Effector CD8-positive, alpha-beta T cell (primary cell): ENCODE results near the gene CLRN2.

Experiments
- DNase-seq: peaks from one replicate; lab custom pipeline; 2025; lab: John Stamatoyannopoulos, UW
- total RNA-seq, 4 experiments: gene quantifications; one replicate each; lab custom pipeline; 2026; lab: John Stamatoyannopoulos, UW

The CLRN2 gene, protein sequence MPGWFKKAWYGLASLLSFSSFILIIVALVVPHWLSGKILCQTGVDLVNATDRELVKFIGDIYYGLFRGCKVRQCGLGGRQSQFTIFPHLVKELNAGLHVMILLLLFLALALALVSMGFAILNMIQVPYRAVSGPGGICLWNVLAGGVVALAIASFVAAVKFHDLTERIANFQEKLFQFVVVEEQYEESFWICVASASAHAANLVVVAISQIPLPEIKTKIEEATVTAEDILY
- 0 reads per million in 4 experiments for total RNA-seq

DNA sequence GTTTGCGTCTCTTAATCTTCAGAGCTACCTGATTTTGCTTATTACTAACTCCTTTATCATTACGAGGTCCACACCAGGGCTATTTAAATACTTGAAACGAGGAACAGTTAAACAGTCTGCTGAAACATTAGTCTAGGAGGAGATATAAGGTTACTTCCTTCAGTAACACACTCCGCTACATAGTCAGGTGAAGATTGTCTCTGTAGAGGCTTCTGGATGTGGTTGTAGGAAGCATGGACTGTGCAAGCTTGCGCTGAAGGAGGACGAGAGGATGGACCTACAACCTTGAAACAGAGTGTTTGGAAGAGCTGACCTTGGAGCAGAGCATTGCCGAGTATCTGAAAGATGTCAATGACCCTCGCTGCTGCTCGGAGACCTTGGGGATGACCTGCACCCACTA is at the start of gene CLRN2:
Gene CLRN2 (plus strand): TSS at position 301 of the 400 bp plus-strand sequence. CDS start 102 bp downstream, outside the sequence.
- DNase-seq = no peak

DNA sequence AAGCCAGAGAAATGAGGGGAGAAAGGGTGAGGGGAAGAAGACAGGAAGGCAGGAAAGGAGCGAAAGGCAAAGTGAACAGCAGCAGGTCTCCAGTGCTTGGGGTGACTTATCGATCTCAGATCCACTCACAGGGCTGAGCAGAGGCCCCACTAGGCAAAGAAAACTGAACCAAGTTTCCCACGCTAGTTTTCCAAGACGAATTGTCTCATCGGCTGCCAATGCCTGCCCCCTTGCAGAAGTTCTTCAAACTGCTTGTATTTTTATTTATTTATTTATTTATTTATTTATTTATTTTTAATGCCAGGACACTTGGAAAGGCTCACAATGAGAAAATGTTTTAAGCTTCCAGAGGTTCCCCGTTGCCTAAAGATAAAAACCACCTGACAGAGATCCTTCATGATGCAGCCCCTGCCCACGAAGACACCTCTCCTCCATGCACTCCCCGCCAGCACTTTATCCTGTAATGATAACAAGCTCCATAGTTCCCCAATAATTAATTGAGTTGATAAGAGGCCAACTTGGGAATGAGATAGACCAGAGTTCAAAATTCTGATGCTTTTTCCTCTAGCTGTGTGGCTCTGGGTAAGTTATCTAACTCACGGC is 46.2 kb upstream of the CLRN2 start:
- no peak for DNase-seq

DNA sequence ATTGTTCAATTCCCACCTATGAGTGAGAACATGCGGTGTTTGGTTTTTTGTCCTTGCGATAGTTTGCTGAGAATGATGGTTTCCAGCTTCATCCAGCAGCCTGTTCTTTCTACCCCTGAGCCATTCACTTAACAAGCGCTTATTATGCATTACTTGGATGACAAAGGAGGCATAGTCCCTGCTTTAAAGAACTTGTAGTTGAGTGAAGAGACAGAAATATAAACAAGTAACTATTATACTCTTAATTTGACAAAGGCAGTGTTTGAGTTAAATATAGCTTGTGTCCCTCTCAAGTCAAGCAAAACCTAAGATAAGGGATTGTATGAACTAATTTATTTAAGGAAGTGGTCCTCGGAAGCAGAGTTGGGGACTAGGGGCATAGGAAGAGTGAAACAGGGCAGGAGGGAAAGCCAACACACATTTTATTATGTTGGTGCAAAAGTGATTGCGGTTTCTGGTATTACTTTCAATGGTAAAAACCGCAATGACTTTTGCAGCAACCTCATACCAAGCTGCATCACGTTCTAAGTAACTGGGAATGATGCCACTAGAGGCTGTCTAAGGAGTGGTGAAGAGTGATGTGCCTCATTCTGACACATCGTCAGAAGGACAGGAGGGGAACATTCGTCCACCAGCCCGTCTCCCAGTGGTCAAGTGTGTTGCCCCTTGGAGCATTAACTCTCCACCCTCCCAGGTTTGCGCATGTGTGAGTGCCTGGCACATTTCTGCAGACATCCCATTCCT is 44.9 kb upstream of the CLRN2 start:
- no peak for DNase-seq

DNA sequence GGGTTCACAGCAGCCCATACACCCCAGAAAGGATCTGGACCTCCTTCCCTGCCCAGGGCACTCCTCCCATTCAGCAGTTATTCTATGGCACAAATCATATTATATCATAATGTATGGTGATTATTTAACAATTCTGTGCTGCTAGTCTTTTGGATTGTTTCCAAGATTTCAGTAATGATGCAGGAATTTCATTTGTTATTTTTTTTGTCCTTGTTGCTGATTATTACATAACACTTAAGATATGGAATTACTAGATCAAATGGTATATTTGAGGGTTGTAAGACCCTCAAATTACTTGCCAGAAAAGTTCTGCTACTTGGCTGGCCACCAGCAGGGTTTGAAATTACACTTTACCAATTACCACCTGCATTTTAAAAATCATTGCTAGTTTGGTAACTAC is 39.5 kb upstream of the CLRN2 start:
- no peak for DNase-seq

DNA sequence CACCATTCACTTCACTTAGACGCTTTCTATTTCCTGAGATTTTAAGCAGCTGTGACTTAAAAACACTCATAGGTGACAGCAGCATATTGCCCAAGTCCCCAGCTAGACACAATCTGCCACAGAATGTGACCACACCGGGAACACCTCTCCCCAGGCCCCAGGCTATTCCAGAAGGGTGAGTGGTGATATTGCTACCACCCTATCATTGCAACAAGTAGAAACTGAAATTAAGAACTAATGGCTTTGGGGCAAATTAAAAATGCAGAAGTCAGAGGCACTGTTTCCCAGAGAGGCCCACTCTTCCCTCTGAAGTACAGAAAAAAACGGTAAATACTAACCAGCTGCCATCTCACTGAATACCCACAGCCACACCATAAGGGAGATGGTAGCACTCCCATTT is 38.1 kb upstream of the CLRN2 start:
- DNase-seq = no peak

DNA sequence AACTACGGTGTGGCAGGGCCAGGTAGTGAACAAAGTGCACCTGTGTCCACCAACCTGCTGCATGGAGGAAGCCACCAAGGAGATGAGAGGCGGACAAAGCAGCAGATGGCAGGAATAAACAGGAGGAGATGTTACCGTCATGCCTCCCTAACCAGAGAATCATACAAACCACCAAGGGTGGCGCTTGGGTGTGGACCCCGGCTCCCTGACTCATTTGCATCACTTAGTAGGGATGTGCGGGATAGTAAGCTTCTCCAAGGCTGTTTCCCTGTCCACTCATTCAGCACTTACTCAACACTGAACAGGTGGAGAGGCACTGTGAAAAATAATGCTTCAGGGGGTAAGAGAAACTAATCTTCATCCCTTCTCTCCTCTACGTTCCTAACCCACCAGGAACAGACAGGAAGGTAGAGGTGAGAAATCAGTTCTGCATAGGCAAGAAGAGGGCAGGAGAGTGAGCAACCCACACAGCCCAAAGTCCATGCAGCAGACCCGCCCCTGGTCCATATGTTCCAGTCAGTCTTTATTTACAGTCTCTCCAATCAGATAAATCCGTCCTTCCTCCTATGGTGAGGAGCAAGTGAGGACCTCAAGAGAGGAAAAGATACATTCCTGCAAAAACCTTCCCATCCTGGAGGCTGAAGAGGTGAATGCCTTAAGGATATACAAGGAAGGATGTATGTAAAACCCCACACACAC is 37.0 kb upstream of the CLRN2 start:
- DNase-seq = no peak

DNA sequence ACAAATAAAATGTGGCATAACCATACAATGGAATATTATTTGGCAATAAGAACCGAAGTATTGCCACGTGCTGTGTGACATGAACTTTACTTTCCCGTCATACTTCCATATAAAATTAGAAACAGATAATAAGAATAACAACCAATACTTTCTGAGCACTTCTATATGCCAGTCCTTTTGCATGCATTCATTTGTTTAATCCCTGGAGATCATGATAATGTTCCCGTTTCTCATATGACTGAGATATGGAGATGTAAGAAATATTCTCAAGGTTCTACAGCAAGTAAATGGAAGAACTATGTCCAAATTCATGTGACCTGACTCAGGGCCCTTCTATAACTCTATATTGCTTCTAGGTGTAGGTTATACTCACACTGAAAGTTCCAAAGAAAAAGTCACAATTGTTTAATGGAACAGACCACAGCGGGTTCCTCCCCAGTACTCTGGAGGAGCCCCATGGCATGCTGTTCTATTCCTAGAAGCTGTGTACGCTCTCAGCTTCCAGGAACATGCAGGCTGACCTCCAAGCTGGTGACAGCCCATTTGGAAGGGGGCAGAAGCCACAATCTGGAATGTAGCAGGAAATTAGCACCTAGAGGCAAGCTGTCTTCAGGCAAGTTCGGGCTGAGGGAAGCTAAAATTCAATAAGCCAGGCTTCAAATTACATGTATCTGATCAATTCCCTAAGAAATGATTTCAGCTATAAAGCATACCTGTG is 34.6 kb upstream of the CLRN2 start:
- DNase-seq = no peak

DNA sequence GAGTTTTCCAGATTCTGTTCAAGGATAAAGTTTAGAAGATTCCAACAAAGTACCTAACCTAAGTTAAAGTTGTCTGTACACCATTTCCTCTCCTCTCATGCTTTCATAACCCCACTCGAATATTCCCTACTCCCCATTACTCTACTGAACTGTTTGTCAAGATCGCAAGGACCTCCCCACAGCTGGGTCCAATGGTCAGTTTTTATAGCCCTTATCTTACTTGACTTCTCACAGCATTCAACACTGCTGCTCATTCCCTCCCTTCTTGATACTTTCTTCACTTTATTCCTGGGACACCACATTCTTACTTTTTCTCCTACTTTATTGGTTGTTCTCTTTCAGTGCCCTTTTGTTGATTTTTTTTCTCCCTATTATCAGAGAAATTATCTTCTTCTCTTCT is 34.0 kb upstream of the CLRN2 start:
- DNase-seq = no peak

DNA sequence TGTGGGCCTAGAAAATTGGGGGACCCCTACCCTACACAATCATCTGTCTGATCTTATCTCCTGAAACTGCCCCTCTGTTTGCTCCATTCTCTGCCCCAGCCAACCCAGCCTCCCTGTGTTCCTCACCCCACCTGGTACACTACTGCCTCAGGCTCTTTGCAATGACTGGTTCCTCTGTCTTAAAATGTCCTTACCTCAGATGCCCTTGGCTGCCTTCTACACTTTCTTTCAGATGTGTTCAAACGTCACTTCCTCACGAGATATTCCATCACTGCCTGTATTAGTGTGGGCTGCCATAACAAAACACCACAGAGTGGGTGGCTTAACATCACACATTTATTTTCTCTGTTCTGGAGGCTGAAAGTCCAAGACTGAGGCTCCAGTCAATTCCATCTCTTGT is 32.2 kb upstream of the CLRN2 start:
- DNase-seq = no peak

DNA sequence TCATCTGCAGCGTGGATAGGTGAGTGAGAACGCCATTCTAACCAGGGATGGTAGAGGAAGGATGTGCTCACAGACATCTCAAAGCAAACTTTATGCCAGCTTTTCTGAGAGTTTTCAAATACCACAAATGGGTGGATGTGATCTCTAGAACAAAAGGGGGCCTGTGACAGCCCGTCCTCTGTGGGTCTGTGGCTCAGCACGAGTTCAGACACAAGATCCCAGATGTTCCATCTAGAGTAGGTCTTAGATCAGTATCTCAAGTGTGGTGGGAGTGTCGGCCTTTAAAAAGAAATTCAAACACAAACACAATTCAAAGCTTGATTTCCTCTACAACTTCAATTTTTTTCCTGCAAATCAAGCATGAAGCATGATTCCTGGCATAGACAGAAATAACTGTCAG is 25.8 kb upstream of the CLRN2 start:
- no peak for DNase-seq

DNA sequence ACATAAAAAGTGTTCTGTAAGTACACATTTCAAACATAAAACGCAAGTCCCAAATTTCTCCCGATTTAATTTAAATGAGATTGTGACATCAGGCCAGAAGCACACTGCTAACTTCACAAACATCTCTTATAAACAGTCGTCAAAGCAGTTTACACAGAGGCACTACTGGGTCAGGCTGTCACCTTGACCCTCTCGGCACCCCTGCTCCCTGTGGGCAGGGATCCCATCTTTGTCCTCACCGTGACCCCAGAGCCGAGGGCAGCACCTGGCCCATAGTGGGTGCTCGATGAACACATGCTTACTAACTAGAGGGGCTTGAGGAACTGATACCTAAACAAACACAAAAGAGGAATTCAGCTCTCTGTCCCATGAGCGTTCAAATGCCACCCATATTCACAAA is 25.2 kb upstream of the CLRN2 start:
- DNase-seq = no peak

DNA sequence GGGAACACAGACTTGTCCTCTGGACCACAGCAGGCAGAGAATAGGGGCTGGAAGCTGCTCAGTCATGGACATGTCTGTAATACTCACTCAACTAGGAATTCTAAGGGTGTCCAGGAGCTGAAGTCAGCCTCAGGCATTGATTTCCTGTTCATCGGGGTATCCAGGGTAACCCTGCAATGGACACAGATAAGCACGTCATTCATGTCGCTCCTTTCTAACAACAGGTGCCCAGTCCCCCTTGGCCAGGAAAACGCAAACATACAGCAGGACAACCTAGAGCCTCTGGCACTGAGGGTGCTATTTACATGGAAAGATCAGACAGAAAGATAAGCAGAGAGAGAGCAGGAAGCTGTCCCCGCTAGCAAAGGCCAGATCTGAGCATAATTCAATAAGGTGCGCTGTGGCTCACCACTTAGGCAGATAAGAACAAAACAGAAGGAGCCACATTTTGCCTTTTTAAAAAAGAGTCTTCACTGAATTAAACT is 24.3 kb upstream of the CLRN2 start:
- DNase-seq = no peak

DNA sequence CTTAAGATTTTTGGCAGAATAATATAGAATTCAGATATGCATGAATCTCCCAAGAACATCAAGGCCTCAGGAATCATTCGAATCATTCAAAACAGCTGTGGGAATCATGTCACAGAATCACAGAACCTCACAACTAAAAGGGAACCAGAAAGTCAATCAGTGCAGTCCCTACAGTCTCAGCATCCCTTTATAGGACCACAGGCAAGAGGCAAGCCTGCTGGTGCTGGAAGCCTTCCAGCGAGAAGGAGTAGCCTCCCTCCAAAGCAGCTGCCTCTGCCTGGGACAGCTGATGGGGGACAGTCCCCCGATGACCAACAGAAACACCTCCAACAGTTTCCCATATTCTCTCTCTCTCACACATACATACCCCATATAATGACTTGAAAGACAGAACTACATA is 23.8 kb upstream of the CLRN2 start:
- DNase-seq = no peak

DNA sequence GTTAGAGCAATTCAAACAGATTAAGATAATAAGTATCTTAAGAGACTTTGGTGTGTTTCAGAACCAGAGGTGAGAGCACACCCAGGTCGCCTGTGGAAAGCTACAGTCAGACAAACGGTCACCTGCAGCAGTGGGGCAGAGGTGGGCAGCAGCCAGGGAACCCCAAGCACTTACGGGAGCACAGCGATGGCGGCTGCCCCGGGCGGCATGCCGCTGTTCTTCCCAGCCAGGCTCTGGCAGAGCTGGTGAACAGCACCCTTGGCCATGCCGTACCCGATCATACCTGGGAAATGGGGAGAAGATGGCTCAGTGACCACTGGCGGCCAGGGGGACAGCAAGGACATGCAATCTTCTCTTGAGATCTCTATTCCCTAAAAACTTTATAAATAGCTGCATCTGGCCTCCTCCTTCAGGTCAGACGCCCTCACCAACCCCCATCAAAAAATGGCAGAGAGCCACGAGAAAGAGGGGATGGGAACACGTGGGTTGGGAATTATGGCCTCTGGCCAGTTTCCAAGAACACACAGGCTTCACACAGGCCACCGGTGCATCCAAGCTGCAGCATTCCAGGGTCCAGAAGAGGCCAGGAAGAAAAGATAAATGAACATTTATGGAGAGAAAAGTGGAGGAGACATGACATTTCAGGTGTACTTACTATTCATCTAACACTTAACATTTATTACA is 22.8 kb upstream of the CLRN2 start:
- no peak for DNase-seq

DNA sequence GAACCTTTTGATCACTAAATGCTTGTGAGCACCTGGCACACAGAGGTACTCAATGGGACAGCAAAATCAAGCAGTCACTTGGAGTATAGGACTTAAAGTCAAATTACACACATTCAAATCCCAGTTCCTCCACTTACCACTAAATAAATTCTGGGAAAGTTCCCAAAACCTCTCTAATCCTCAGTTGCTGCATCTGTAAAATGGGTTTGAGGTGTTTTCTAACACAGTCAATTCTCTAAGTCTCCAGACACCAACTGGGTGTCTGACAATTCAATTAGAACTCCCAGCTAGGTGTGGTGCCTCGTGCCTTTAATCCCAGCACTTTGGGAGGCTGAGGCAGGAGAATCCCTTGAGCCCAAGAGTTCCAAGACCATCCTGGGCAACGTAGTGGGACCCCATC is 22.1 kb upstream of the CLRN2 start:
- no peak for DNase-seq

DNA sequence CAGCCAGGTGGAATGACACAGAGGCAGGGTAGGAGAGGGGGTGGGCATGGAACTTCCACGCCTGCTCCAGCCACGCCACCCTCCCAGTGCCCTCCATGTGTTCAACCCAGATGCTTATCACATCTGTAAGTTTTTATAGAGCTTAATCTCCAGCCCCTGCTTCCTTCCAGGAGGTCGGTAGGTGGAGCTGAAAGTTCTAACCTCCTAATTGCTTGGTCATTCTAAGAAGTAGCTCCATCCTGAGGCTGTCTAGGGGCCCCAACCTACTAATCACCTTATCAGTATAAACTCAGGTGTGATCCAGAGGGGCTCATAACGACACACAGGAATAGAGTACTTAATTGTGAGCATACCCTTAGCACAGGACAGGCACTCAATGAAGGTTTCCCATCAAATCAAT is 21.3 kb upstream of the CLRN2 start:
- no peak for DNase-seq

DNA sequence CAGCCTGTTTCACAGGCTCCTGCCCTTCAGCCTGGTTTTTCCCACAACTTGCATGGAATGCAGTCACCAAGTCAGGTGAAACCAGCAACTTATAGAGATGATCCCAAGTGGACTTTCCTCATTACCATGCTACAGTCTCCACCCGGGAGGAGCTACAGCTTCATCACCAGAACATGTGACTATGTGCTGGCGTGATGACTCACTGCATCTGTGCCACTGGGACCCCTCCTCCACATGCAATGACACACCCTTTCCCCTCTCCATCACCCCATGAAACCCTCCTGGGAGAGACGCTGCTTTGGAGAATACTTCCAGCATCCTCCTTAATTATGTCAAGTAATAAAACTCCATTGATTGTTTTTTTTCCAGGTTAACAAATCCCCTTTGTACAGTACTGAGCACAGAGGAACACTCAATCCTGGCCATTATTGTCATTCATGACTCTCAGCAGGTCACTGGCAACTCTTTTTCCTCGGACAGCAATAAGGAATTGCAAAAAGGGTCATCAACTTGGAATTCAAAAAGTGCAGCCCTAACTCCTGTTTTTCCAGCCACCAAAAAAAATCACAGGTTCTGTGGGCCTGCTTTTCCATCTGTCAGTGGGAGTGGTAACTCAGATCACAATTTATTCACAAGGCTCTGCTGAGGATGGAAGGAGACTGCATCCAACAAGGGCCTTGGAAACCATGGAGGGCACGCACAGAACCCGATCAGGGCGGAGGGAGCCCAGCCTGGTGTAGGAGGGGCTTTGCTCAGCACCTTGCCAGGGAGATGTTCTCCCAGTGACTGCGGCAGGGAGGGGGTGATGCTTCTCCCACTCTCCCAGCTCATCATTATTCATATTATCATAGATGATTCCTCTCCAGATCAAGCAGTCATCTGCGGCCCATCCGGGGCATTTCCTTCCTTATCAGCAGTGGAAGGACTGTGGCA is 20.4 kb upstream of the CLRN2 start:
- DNase-seq = no peak

DNA sequence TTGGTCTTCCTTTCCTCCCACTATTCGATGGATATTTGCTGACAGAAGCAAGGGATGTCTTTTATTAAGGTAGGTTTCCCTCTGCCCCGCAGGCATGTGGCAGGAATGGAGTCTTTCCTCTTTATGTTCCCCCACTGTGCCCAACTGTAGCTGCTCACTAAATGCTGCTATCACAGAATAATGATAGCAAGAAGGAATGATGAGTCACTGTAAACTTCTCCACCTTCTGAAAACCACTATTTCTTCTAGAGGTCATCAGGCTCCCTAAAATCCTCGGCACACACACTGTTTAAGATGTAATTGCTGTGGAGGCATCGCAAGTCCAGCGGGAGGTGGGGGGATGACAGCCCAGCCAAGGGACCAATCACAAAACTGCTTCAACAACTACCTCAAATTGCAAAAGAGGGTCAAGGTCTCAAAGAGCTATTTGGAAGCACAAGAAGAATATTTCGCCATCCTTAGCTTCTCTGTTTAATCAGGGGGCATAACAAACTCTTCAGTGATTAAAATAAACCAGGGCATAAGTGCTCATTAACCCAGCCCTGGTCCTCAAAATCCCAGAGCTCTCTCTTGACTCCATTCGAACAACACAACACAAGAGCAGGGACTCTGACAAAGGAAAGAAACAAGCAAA is 17.0 kb upstream of the CLRN2 start:
- DNase-seq = no peak

DNA sequence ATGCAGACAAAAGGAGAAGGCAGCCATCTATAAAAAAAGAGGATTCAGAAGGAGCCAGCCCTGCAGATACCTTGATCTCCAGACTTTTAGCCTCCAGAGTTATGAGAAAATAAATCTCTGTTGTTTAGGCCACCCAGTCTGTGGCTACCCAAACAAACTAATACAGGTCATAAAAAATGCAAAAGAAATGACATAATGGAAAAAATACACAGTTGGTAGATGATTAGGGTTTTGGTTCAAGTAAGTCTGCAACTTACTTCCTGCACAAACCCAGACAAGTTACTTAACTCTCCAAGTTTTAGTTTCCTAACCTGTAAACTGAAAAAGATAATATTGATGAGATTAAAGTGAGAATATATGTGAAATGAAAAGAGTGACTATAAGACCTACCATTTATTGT is 14.4 kb upstream of the CLRN2 start:
- no peak for DNase-seq

DNA sequence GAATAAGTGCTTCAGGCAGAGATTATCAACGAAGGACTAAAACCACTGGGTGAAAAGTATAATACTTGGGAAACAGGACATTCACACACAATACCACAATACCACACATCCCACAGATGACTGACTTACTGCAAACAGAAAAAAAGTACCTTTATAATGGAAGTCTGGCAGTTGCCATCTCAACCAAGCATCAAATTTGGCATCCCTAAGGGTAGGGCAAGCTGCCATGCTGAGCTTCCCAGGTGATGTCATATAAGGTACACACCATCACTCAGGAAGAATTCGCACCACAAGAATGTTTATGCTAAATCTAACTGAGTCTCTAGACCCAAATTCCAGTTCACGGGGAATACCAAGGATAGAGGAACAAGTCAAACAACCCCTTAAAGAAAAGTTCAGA is 12.2 kb upstream of the CLRN2 start:
- DNase-seq = no peak
